ENCODE results near the gene BAIAP2. TPM values are rescaled to one million over a fixed set of nuclear protein-coding genes. Genes with fewer than 3 reads are reported as not detected.
A peak's percentile ranks its signal among the peaks of the same experiment; 100 is the strongest.

Gene BAIAP2
- total and polyA plus RNA-seq, 2 of the 13 experiments (the other 11 are each of a cell fraction or from before 2014, with no cell fraction given), result 22.5 to 24.0 TPM

DNA sequence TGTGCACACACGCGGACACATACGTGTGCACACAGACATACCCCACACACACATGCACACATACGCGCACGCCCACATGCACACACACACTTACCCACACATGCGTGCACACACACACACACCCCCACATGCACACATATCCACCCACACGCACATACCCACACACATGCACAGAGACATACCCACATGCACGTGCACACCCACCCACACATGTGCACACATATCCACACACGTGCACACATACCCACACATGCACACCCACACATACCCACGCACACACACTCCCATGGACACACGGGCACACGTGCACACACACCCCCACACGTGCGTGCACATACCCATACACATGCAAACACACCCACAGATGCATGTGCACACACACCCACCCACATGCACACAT lies 103.1 kb downstream of the BAIAP2 start (continued):
- TF ChIP-seq PAX8 (CRISPR knock-in tag; IDR thresholded peaks at IDR 0.05; ENCODE audit: borderline replicate concordance) (no peak), MAF1 (CRISPR knock-in tag; IDR thresholded peaks at IDR 0.05; ENCODE audit: borderline replicate concordance) (no peak), SMAD3 (CRISPR knock-in tag; IDR thresholded peaks at IDR 0.05) (no peak), HNRNPH1 (optimal IDR thresholded peaks at IDR 0.05; ENCODE audit: low read depth, low read length) (no peak), DNMT1 (CRISPR knock-in tag; IDR thresholded peaks at IDR 0.05) (0 out of 2 replicates have a peak, but pooled peaks have one; percentile 10), MNT (IDR thresholded peaks at IDR 0.05) (peak; percentile 98), ELF4 (CRISPR knock-in tag; IDR thresholded peaks at IDR 0.05; ENCODE audit: borderline replicate concordance) (no peak), CREBL2 (CRISPR knock-in tag; IDR thresholded peaks at IDR 0.05; ENCODE audit: borderline replicate concordance) (no peak), MTF1 (CRISPR knock-in tag; IDR thresholded peaks at IDR 0.05) (no peak), SUZ12 (IDR thresholded peaks at IDR 0.05; ENCODE audit: low read depth, low read length) (no peak), THAP9 (CRISPR knock-in tag; IDR thresholded peaks at IDR 0.05; ENCODE audit: borderline replicate concordance) (no peak)
